ENCODE measurements around the gene NPC1L1.
A peak's percentile ranks its signal among the peaks of the same experiment; 100 is the strongest.
"Not testable (repeated sequence)": the region's sequence is repeated elsewhere in the genome, so short reads cannot be mapped to it uniquely, and the experiment has no call there.

NPC1L1 gene

GRCh38 chr7:44506592-44507288, 34.4 kb downstream of the NPC1L1 start:
- not testable (repeated sequence) for DNase-seq

DNA sequence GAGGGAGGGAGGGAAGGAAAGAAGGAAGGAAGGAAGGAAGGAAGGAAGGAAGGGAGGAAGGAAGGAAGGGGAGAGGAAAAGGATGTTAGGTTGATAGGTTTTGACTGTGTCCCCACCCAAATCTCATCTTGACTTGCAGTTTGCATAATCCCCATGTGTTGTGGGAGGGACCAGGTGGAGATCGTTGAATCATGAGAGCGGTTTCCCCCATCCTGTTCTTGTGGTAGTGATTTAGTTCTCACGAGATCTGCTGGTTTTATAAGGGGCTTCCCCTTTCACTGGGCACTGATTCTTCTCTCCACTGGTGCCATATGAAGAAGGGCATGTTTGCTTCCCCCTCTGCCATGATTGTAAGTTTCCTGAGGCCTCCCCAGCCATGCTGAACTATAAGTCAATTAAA, 35.5 kb downstream of the NPC1L1 start:
- DNase-seq, result no peak

- no peak for DNase-seq
Observed at GRCh38 chr7:44498230-44498954, 42.7 kb downstream of the NPC1L1 start.

DNA sequence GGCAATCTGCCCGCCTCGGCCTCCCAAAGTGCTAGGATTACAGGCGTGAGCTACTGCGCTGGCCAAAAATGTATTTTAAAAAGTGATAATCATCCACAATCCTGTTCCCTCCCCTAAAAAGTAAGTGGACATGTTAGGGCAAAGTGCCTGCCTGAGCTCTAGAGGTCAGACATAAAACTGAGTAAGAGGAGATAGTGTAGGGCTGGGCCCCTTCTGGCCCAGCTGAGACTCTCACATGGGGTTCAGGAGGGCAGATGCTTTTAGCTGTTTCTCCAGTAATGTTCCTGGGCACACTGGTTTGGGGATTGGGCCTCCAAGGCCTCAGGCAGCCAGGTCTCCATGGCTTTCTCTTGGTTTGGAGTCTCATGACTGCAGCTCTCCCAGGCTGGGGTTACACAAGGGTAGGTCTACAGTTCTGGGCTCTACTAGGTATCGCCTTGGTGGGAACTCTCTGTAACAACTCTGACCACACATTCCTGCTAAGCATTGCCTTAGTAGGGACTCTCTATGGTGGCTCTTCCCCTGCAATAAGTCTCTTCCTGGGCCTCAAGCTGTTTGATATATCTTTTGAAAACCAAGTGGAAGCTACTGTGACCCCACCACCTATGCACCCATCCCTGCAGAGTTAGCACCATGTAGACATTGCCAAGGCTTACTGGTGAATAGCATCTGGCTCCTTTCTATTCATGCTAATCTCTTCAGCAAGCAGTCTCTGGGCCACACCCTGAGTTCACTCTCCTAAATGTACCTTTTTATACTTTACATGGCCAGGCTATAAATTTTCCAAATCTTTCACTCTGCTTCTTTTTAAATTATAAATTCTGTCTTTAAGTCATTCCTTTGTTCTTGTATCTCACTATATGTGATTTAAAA, 43.7 kb downstream of the NPC1L1 start:
- no peak for DNase-seq

DNA sequence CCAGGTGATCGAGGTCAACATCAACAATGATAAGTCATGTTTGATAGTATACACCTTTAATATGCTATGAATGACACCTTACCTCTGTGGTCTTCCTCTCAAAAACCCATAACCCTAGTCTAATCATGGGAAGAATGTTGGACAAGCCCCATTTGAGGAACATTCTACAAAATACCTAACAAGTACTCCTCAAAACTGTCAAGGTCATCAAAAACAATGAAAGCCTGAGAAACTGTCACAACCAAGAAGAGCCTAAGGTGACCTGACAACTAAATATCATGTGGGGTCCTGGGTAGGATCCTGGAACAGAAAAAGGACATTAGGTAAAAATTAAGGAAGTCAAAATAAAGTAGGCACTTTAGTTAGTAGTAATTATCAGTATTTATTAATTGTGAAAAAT, 44.7 kb downstream of the NPC1L1 start:
- no peak for DNase-seq

DNA sequence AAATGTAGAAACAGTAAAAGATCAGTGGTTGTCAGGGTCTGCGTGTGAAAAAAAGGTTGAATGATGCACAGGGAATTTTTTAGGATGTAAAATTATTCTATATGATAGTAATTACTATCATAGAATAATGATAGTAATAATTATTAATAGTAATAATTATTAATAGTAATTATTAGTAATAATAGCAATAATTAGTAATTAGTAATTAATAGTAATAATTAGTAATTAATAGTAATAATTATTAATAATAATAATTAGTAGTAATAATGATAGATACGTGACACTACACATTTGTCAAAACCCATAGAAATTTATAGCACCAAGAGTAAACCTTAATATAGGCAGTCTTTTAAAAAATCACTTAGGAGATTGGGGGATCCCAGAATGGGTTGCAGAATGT, 46.2 kb downstream of the NPC1L1 start:
- no peak for DNase-seq

- peak; percentile 43 for DNase-seq
Observed at GRCh38 chr7:44491229-44491628, 49.9 kb downstream of the NPC1L1 start.

GRCh38 chr7:44490351-44491200, 50.6 kb downstream of the NPC1L1 start, which contains the start of gene NUDCD3:
TSS of gene NUDCD3 (minus strand) at chr7:44490658. CDS start at chr7:44490600, 58 bp downstream.
- DNase-seq, result peak; percentile 94

DNA sequence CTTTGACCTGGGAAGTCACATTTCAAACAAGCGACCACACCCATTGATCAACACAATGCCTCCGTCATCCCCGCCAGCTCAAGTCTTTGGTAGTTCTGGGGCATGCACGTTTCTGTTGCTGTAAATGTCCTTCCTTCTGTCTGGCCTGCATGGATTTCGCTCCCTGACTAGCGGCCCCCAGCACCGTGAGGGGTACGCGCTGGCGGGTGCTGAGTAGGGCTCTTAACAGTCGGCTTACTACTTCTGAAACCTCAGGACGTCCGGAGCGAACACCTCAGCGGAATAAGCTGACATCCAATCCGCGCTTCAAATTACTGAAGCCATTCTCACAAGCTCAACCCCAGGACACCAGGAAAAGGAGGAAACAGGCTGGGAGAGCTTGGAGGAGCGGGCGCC, 51.2 kb downstream of the NPC1L1 start:
- no peak for DNase-seq

- DNase-seq, result no peak
Observed at GRCh38 chr7:44488955-44489354, 52.2 kb downstream of the NPC1L1 start.

DNA sequence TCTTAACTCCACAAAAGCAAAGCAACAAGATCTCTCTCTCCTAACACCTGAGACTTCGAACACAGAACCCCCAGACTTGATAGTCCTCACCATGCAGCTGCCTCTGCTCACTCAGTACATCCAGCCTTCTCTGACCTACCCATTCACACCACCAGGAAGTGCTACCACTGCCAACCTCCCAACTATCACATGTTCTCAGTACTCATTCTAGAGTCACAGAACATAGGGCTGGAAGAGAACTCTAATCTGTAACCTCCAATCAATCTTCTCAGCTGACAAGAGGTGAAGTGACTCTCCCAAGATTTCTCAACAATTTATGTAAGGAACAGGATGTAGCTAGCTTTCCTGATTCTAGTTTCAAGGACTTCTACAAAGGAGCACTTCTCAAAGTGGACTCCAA, 54.4 kb downstream of the NPC1L1 start:
- no peak for DNase-seq

GRCh38 chr7:44486001-44486400, 55.1 kb downstream of the NPC1L1 start:
- no peak for DNase-seq

DNA sequence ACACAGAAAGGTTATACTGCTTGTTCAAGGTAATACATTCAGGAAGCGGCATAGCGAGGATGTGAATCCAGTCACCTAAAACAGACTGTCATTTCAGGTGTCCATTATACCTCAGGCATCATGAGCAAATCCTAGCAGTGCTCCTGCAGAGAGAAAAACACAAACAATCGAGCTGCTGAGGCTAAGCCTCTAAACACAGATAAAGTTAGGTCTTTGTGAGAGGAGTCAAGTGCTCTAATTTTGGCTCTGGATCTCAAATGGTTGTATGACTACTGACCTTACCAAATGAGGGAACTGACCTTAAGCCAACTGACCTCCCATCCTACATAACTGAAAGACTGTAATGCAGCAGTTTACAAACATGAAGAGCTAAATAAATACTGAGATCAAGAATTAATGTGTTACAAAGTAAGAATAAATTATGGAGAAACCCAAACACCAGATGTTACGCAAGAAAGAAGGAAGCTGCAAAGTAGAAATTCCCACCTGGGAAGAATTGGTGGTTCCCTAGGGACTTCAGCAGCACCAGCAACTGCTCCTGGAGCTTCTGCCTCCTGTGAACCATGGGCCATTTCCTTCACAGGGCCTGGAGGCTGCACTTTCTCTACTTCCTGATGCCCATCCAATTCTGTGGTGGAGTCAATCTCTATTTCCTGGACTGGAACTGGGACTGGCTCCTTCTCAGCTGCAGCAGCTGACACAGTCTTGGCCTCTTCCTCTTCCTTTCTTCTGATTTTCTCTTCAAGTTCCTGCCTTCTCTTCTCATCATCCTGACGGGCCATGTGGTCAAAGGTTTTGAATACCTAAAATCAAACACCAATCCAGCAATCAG, 56.4 kb downstream of the NPC1L1 start:
- no peak for DNase-seq

DNA sequence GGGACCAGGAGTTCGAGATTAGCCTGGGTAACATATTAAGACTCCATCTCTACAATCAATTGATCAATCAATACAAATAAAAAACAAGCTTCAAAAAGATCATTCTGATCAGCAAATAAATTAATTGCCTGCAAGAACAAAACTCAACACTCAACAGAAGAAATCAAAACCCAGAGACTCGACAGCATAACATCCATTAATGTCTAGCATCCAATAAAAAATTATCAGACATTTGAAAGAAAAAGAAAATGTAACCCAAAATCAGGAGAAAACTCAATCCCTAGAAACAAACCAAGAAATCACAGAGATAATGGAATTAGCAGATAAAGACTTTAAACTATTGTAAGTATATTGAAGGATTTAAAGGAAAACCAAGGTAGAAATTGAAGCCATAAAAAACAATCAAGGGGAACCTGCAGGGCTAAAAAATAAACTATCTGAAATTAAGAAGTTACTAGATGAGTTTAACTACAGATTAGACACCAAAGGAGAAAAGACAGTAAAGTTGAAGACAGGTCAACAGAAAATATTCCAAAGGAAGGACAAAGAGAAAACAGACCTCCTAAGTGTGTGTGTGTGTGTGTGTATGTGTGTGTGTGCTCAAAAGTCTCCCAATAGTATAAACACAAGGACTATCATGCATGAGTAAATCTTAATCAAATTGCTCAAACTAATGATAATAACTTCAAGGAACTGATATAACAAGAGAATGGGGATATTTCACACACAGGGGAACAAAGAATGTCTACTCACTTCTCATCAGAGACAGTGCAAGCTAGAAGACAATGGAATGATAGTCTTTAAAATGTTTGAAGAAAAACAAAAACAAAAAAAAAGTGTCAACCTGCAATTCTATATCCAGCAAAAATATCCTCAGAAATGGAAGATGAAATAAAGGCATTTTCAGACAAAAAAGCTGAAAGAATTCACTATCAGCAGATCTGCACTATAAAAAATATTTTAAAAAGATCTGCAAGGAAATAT, 58.3 kb downstream of the NPC1L1 start:
- no peak for DNase-seq

GRCh38 chr7:44477938-44478337, 63.2 kb downstream of the NPC1L1 start:
- DNase-seq, result no peak

DNA sequence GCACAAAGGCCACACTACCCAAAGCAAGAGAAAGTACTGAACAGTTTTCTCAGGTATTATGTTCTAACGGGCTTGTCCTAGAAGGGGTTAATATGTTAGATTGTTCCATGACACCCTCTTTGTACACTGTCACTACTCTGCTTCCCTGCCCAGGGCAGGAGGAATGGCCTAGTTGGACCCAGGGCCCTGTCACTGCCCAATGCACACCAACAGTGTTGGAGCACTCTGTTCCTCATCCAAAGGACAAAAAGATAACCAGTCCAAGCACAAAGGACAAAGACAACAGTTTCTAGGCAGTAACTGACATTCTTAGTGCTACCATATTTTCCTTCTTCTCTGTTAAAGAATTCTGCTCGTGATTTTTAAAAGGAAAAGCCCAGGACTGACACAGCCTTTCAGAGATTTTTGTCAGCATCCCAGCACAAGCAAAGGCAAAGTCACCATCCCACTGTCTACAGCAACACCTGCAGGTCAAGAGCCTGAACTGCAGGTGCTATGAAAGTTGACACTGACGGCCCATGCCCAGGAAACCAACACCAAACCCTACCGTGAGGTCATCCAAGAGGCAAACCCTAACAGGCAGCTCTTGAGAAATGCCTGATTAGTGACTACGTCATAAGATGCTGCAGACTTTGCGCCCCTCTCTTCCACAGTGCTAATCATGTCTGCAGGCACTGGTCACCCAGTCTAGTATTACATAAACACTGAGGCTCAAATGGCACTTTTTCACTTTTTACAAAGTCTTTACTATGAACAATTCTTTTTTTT, 63.9 kb downstream of the NPC1L1 start:
- DNase-seq, result peak; percentile 74

GRCh38 chr7:44476313-44476712, 64.8 kb downstream of the NPC1L1 start:
- DNase-seq, result no peak

- no peak for DNase-seq
Observed at GRCh38 chr7:44473295-44473694, 67.8 kb downstream of the NPC1L1 start.

DNA sequence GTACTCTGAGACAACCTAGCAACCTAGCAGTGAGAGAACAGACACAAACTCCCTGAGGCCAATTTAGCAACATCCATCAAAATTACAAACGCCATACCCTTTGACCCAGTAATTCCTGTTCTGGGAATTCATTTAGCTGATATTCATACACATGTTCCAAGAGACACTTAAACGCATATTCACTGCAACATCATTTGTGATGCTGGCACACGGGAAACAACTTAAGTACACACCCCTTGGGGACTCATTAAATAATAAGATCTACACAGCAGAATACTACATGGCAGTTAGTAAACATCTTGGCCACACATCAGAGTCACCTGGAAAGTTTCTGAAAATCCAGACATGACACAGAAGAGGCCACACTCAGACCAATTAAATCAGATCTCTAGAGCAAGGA, 68.3 kb downstream of the NPC1L1 start:
- DNase-seq, result no peak

- DNase-seq, result peak; percentile 26
Observed at GRCh38 chr7:44471850-44472249, 69.3 kb downstream of the NPC1L1 start.

Measured in NCI-H1092 treated with DMSO at 0.1 percent for 48 hours (cell line).